ENCODE results near the gene TBC1D22A. TPM values are rescaled to one million over a fixed set of nuclear protein-coding genes. Genes with fewer than 3 reads are reported as not detected.

TBC1D22A gene
- total and polyA plus RNA-seq, 2 donors (not counting 3 experiments of a cell fraction or from before 2014, with no cell fraction given) = 26.1 to 32.4 TPM

DNA sequence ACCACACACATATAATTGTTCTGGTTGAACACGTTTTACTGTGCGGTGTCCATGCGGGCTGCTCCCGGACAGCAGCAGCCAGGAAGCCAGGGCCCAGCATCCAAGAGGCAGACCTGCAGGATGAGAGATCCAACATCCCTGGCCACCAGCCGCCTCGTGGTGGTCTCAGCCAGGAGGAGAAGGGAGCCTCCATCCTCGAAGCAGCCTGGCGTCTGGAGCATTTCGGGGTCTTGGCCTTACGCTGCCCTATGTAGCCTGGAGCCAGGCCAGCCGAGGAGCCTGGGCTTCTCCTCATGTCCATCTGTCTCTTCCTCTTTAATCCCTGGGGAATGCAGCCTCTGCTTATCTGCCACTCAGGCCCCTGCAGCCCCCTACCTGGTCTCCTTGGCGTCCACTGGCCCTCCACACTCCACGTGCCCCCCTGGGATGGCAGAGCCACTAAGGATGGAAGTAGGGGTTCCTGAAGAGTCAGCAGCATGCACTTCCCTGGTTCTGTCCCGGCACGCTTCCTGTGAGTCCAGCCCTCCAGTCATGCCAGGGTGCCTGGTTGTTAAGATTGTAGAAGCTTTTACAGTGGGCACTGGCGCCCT is 253.2 kb downstream of the TBC1D22A start:
- BruUV-seq (replicated peaks) = no TSS peak
- intact Hi-C loops (cut with micrococcal nuclease) = no loop called here
- Histone ChIP-seq H4K20me1 (replicated peaks; ENCODE audit: control insufficient read depth, extremely low read depth, insufficient read depth, low read length) (no peaks in the 10 kb centered on the region), H3K4me2 (ENCODE audit: insufficient read depth, low read length) (no peak overlapping the region), H3K27me3 (ENCODE audit: control insufficient read depth in 2 of 2, insufficient read depth in 2 of 2, low read length in 2 of 2) (no peaks in the 10 kb centered on the region), H3K27ac (ENCODE audit: insufficient read depth, low read depth, low read length) (no peak overlapping the region), H3K36me3 (ENCODE audit: control insufficient read depth in 2 of 2, extremely low read depth in 1 of 2, insufficient read depth in 2 of 2, low read length in 2 of 2) (no peaks in the 10 kb centered on the region), H3K4me3 (replicated peaks in 1 of 3; ENCODE audit: insufficient read depth in 1 of 3, low read depth in 1 of 3, low read length in 3 of 3) (no peak overlapping the region), H3K9ac (replicated peaks; ENCODE audit: extremely low read depth, insufficient read depth, low read length) (no peak overlapping the region), H3K79me2 (ENCODE audit: control insufficient read depth, insufficient read depth, low read length) (no peaks in the 10 kb centered on the region), H3K9me1 (replicated peaks; ENCODE audit: control insufficient read depth, extremely low read depth, insufficient read depth, low read length) (no peaks in the 10 kb centered on the region), H3K9me3 (replicated peaks; ENCODE audit: control insufficient read depth, insufficient read depth, low read length) (no peaks in the 10 kb centered on the region), H3K4me1 (ENCODE audit: control insufficient read depth, extremely low read depth, insufficient read depth, low read length) (no peaks in the 10 kb centered on the region), H2AFZ (ENCODE audit: low read depth, low read length) (no peak overlapping the region)
- TF ChIP-seq POLR2A (IDR thresholded peaks at IDR 0.05; ENCODE audit: low read depth, low read length) = no peak
- TF ChIP-seq, protein P1, sequence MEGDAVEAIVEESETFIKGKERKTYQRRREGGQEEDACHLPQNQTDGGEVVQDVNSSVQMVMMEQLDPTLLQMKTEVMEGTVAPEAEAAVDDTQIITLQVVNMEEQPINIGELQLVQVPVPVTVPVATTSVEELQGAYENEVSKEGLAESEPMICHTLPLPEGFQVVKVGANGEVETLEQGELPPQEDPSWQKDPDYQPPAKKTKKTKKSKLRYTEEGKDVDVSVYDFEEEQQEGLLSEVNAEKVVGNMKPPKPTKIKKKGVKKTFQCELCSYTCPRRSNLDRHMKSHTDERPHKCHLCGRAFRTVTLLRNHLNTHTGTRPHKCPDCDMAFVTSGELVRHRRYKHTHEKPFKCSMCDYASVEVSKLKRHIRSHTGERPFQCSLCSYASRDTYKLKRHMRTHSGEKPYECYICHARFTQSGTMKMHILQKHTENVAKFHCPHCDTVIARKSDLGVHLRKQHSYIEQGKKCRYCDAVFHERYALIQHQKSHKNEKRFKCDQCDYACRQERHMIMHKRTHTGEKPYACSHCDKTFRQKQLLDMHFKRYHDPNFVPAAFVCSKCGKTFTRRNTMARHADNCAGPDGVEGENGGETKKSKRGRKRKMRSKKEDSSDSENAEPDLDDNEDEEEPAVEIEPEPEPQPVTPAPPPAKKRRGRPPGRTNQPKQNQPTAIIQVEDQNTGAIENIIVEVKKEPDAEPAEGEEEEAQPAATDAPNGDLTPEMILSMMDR (IDR thresholded peaks at IDR 0.05; ENCODE audit: extremely low read depth in 1 of 2, insufficient read depth in 1 of 2, low read depth in 1 of 2, low read length in 2 of 2) = no peak
- TF ChIP-seq FOS (IDR thresholded peaks at IDR 0.05; ENCODE audit: borderline replicate concordance, insufficient read depth, low read length) = no peak
- TF ChIP-seq JUN (IDR thresholded peaks at IDR 0.05; ENCODE audit: borderline replicate concordance, insufficient read depth, insufficient read length, low read depth) = no peak
- TF ChIP-seq GATA2 (IDR thresholded peaks at IDR 0.05; ENCODE audit: insufficient read depth, insufficient read length, low read depth, low read length) = no peak
- dilution Hi-C loops (cut with MboI; ENCODE audit: extremely low pct_ligation_motif_present, low sequenced_read_pairs) = no loop called here
- ChIA-PET POLR2A (no interaction called here), CTCF (no interaction called here)
- no peak for DNase-seq (ENCODE audit: low read depth, low spot score)
- no peak for FAIRE-seq

DNA sequence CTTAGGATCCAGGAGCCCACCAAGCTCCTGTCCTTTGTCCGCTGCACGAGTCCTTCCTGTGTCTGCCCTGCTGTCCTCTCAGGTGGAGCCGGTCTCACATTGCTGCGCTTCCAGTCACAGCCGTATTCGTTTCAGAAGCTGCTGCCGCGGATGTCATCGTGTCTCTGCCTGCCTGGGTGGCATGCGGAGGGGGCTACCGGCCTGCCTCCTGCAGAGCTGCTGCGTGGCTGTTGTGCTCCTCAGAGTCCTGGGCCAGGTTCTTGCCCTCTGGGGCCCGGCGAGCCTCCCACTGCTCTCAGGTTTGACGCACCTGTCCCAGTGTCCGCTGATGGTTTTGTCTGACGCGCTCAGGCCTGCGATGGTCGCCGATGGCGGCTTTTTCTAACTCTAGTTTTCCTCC is 254.2 kb downstream of the TBC1D22A start:
- Histone ChIP-seq H3K36me3 (ENCODE audit: control insufficient read depth in 2 of 2, extremely low read depth in 1 of 2, insufficient read depth in 2 of 2, low read length in 2 of 2) (no peaks in the 10 kb centered on the region), H3K9ac (replicated peaks; ENCODE audit: extremely low read depth, insufficient read depth, low read length) (no peak overlapping the region), H3K4me2 (ENCODE audit: insufficient read depth, low read length) (no peak overlapping the region), H3K4me1 (ENCODE audit: control insufficient read depth, extremely low read depth, insufficient read depth, low read length) (no peaks in the 10 kb centered on the region), H3K27ac (ENCODE audit: insufficient read depth, low read depth, low read length) (no peak overlapping the region), H2AFZ (ENCODE audit: low read depth, low read length) (no peak overlapping the region), H3K27me3 (ENCODE audit: control insufficient read depth in 2 of 2, insufficient read depth in 2 of 2, low read length in 2 of 2) (no peaks in the 10 kb centered on the region), H3K9me3 (replicated peaks; ENCODE audit: control insufficient read depth, insufficient read depth, low read length) (no peaks in the 10 kb centered on the region), H3K79me2 (ENCODE audit: control insufficient read depth, insufficient read depth, low read length) (no peaks in the 10 kb centered on the region), H3K4me3 (replicated peaks in 1 of 3; ENCODE audit: insufficient read depth in 1 of 3, low read depth in 1 of 3, low read length in 3 of 3) (no peak overlapping the region), H4K20me1 (replicated peaks; ENCODE audit: control insufficient read depth, extremely low read depth, insufficient read depth, low read length) (no peaks in the 10 kb centered on the region), H3K9me1 (replicated peaks; ENCODE audit: control insufficient read depth, extremely low read depth, insufficient read depth, low read length) (no peaks in the 10 kb centered on the region)
- TF ChIP-seq, protein P1 (IDR thresholded peaks at IDR 0.05; ENCODE audit: extremely low read depth in 1 of 2, insufficient read depth in 1 of 2, low read depth in 1 of 2, low read length in 2 of 2) = no peak
- TF ChIP-seq MYC (IDR thresholded peaks at IDR 0.05; ENCODE audit: low read depth, low read length) = no peak
- TF ChIP-seq JUN (IDR thresholded peaks at IDR 0.05; ENCODE audit: borderline replicate concordance, insufficient read depth, insufficient read length, low read depth) = no peak
- TF ChIP-seq GATA2 (IDR thresholded peaks at IDR 0.05; ENCODE audit: insufficient read depth, insufficient read length, low read depth, low read length) = no peak
- TF ChIP-seq, protein P2, sequence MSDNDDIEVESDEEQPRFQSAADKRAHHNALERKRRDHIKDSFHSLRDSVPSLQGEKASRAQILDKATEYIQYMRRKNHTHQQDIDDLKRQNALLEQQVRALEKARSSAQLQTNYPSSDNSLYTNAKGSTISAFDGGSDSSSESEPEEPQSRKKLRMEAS (IDR thresholded peaks at IDR 0.05; ENCODE audit: insufficient read depth, insufficient read length) = no peak
- TF ChIP-seq EZH2 (IDR thresholded peaks at IDR 0.05; ENCODE audit: borderline replicate concordance, low read depth, low read length, severe bottlenecking) = no peak
- TF ChIP-seq FOS (IDR thresholded peaks at IDR 0.05; ENCODE audit: borderline replicate concordance, insufficient read depth, low read length) = no peak
- TF ChIP-seq POLR2AphosphoS5 (IDR thresholded peaks at IDR 0.05; ENCODE audit: insufficient read depth, low read depth, low read length) = no peak
- TF ChIP-seq POLR2A (IDR thresholded peaks at IDR 0.05; ENCODE audit: low read depth, low read length) = no peak
- FAIRE-seq (no peak), DNase-seq (ENCODE audit: low read depth, low spot score) (no peak)
- ChIA-PET CTCF (interaction anchor here (1.4 kb wide), 1 partner anchor 19 kb away, joined by 3 read pairs; no protein-coding TSS in a partner anchor), POLR2A (no interaction called here)
- dilution Hi-C loops (cut with MboI; ENCODE audit: extremely low pct_ligation_motif_present, low sequenced_read_pairs) = no loop called here
- intact Hi-C loops (cut with micrococcal nuclease) = no loop called here
- no TSS peak for BruUV-seq (replicated peaks)
